HK-2 (cell line): Measurements from ENCODE around the gene RNU1-1.
"Not testable (repeated sequence)": the region's sequence is repeated elsewhere in the genome, so short reads cannot be mapped to it uniquely, and the experiment has no call there.

Source experiments
- DNase-seq: peaks from one replicate; pipeline ENCODE4 v3.0.0-alpha.2; 2018; ENCODE audit not compliant: unreplicated experiment

RNU1-1 gene

GRCh38 chr1:16493731-16494130, 20.4 kb downstream of the RNU1-1 start:
- not testable (repeated sequence) for DNase-seq

- not testable (repeated sequence) for DNase-seq
These were observed 21.1 kb downstream of the RNU1-1 start for GRCh38 chr1:16492937-16493336.

GRCh38 chr1:16491056-16491675, 22.9 kb downstream of the RNU1-1 start:
- no peak for DNase-seq

GRCh38 chr1:16489195-16489880, 24.7 kb downstream of the RNU1-1 start:
- DNase-seq = not testable (repeated sequence)

GRCh38 chr1:16487011-16487410, 27.1 kb downstream of the RNU1-1 start:
- DNase-seq = not testable (repeated sequence)

- not testable (repeated sequence) for DNase-seq
These were observed 27.8 kb downstream of the RNU1-1 start for GRCh38 chr1:16486316-16486715.

GRCh38 chr1:16484931-16485330, 29.2 kb downstream of the RNU1-1 start:
- DNase-seq = no peak

GRCh38 chr1:16484501-16484835, 29.6 kb downstream of the RNU1-1 start:
- no peak for DNase-seq

GRCh38 chr1:16483639-16484500, 30.2 kb downstream of the RNU1-1 start:
- DNase-seq = not testable (repeated sequence)

GRCh38 chr1:16483146-16483545, 30.9 kb downstream of the RNU1-1 start:
- DNase-seq = not testable (repeated sequence)

GRCh38 chr1:16478091-16478490, 36.0 kb downstream of the RNU1-1 start:
- no peak for DNase-seq

- not testable (repeated sequence) for DNase-seq
These were observed 38.0 kb downstream of the RNU1-1 start for GRCh38 chr1:16475771-16476770.

- not testable (repeated sequence) for DNase-seq
These were observed 39.2 kb downstream of the RNU1-1 start for GRCh38 chr1:16474891-16475290.

GRCh38 chr1:16474166-16474800, 39.8 kb downstream of the RNU1-1 start:
- DNase-seq = no peak

GRCh38 chr1:16468558-16468957, 45.5 kb downstream of the RNU1-1 start:
- DNase-seq = no peak

GRCh38 chr1:16464917-16465625, 49.0 kb downstream of the RNU1-1 start:
- DNase-seq = no peak
